ENCODE data around the gene ZNF408. TPM values are rescaled to one million over a fixed set of nuclear protein-coding genes. Genes with fewer than 3 reads are reported as not detected.

ZNF408 gene
- total and polyA plus RNA-seq, 2 of the 13 experiments (the other 11 are each of a cell fraction or from before 2014, with no cell fraction given), result 11.2 to 12.5 TPM

DNA sequence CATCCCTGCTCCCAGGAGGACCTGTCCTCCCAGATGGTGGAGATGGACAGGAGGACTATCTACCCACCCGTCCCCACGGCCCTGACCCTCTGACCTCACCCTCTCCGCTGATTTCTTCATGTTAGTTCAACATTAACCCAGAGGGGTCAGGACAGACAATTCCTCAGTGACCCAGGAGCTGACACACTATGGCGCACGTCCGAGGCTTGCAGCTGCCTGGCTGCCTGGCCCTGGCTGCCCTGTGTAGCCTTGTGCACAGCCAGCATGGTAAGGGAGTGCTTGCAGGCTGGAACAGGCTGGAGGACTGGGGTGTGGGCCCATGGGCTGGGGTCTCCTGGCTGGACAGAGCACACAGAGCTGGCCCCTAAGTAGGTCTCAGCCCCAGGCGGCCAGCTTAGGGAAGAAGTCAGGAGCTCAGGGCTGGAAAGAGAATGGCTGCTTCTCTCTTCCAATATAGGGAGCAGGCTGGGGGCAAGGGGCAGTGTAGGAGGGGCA lies 18.3 kb downstream of the ZNF408 start, which contains the start of gene F2 (continued):
- TF ChIP-seq, protein P1, sequence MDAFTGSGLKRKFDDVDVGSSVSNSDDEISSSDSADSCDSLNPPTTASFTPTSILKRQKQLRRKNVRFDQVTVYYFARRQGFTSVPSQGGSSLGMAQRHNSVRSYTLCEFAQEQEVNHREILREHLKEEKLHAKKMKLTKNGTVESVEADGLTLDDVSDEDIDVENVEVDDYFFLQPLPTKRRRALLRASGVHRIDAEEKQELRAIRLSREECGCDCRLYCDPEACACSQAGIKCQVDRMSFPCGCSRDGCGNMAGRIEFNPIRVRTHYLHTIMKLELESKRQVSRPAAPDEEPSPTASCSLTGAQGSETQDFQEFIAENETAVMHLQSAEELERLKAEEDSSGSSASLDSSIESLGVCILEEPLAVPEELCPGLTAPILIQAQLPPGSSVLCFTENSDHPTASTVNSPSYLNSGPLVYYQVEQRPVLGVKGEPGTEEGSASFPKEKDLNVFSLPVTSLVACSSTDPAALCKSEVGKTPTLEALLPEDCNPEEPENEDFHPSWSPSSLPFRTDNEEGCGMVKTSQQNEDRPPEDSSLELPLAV (CRISPR knock-in tag; conservative IDR thresholded peaks at IDR 0.05; ENCODE audit: low read depth), result no peak
- TF ChIP-seq ZFP41 (CRISPR knock-in tag; IDR thresholded peaks at IDR 0.05; ENCODE audit: borderline replicate concordance) (no peak; the same call in 1 of the 2 replicates), NR2F1 (CRISPR knock-in tag; IDR thresholded peaks at IDR 0.05) (peak; percentile 99), ZNF670 (CRISPR knock-in tag; IDR thresholded peaks at IDR 0.05; ENCODE audit: borderline replicate concordance) (peak; percentile 83; the same call in 1 of the 2 replicates), ESRRA (CRISPR knock-in tag; IDR thresholded peaks at IDR 0.05; ENCODE audit: low read depth) (peak; percentile 79; the same call in 1 of the 2 replicates), GZF1 (CRISPR knock-in tag; IDR thresholded peaks at IDR 0.05) (peak; percentile 41; the same call in 1 of the 2 replicates), ZNF703 (CRISPR knock-in tag; IDR thresholded peaks at IDR 0.05; ENCODE audit: borderline replicate concordance) (no peak), NCOR1 (IDR thresholded peaks at IDR 0.05; ENCODE audit: borderline replicate concordance, low read length) (peak; percentile 38; the same call in 1 of the 2 replicates), AKAP8 (CRISPR knock-in tag; IDR thresholded peaks at IDR 0.05) (no peak), HHEX (CRISPR knock-in tag; IDR thresholded peaks at IDR 0.05) (no peak), CREB1 (IDR thresholded peaks at IDR 0.05) (peak; percentile 38; the same call in 1 of the 2 replicates), CREB1 (CRISPR knock-in tag; IDR thresholded peaks at IDR 0.05) (0 out of 2 replicates have a peak, but pooled peaks have one; percentile 9), MATR3 (CRISPR knock-in tag; IDR thresholded peaks at IDR 0.05) (no peak), SMAD1 (CRISPR knock-in tag; IDR thresholded peaks at IDR 0.05; ENCODE audit: borderline replicate concordance, low read depth) (no peak), ZBTB3 (CRISPR knock-in tag; IDR thresholded peaks at IDR 0.05; ENCODE audit: borderline replicate concordance, low read depth) (no peak), ISX (CRISPR knock-in tag; conservative IDR thresholded peaks at IDR 0.05) (no peak; the same call in 1 of the 2 replicates), STAG1 (CRISPR knock-in tag; IDR thresholded peaks at IDR 0.05) (peak; percentile 46), SIN3A (IDR thresholded peaks at IDR 0.05; ENCODE audit: borderline replicate concordance, low read depth, low read length) (peak; percentile 96)
- TF ChIP-seq, protein P2, sequence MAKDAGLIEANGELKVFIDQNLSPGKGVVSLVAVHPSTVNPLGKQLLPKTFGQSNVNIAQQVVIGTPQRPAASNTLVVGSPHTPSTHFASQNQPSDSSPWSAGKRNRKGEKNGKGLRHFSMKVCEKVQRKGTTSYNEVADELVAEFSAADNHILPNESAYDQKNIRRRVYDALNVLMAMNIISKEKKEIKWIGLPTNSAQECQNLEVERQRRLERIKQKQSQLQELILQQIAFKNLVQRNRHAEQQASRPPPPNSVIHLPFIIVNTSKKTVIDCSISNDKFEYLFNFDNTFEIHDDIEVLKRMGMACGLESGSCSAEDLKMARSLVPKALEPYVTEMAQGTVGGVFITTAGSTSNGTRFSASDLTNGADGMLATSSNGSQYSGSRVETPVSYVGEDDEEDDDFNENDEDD (CRISPR knock-in tag; IDR thresholded peaks at IDR 0.05; ENCODE audit: borderline replicate concordance), result no peak
- TF ChIP-seq, protein P3, sequence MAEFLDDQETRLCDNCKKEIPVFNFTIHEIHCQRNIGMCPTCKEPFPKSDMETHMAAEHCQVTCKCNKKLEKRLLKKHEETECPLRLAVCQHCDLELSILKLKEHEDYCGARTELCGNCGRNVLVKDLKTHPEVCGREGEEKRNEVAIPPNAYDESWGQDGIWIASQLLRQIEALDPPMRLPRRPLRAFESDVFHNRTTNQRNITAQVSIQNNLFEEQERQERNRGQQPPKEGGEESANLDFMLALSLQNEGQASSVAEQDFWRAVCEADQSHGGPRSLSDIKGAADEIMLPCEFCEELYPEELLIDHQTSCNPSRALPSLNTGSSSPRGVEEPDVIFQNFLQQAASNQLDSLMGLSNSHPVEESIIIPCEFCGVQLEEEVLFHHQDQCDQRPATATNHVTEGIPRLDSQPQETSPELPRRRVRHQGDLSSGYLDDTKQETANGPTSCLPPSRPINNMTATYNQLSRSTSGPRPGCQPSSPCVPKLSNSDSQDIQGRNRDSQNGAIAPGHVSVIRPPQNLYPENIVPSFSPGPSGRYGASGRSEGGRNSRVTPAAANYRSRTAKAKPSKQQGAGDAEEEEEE (CRISPR knock-in tag; IDR thresholded peaks at IDR 0.05; ENCODE audit: borderline replicate concordance), result no peak
- TF ChIP-seq, protein P4, sequence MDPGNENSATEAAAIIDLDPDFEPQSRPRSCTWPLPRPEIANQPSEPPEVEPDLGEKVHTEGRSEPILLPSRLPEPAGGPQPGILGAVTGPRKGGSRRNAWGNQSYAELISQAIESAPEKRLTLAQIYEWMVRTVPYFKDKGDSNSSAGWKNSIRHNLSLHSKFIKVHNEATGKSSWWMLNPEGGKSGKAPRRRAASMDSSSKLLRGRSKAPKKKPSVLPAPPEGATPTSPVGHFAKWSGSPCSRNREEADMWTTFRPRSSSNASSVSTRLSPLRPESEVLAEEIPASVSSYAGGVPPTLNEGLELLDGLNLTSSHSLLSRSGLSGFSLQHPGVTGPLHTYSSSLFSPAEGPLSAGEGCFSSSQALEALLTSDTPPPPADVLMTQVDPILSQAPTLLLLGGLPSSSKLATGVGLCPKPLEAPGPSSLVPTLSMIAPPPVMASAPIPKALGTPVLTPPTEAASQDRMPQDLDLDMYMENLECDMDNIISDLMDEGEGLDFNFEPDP (CRISPR knock-in tag; conservative IDR thresholded peaks at IDR 0.05), result no peak
